ENCODE data around the gene FBXW12.

Gene FBXW12

DNA sequence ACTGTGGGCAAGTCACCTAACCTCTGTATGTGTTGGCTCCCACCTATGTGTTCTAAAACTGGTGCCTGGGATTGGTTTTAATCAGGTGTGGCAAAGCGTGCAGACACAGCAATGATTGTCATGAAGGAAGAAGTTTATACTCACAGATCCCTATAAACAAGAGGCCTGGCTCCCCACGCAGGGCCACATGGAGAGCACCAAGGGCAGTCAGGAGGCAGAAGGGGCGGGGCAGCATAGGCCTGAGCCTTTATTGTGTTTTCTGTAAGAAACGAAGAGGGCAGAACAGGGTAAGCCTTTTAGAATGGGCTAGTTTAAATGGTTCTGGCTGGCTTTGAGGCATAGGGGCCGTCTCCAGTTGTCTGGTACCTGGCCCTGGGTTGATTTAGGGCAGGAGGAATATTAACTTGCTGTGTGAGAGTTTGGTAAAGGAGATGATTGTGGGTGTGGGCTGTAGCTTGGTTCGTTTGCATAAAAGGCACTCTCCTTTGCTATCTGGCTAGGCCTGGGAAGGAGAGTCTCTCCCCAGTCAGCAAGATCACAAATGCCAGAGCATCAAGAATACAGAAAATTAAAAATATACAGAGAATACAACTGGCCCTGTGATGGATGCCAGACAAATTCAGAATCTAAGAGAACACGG lies 2.2 kb upstream of the FBXW12 start:
- TF ChIP-seq, protein P1, sequence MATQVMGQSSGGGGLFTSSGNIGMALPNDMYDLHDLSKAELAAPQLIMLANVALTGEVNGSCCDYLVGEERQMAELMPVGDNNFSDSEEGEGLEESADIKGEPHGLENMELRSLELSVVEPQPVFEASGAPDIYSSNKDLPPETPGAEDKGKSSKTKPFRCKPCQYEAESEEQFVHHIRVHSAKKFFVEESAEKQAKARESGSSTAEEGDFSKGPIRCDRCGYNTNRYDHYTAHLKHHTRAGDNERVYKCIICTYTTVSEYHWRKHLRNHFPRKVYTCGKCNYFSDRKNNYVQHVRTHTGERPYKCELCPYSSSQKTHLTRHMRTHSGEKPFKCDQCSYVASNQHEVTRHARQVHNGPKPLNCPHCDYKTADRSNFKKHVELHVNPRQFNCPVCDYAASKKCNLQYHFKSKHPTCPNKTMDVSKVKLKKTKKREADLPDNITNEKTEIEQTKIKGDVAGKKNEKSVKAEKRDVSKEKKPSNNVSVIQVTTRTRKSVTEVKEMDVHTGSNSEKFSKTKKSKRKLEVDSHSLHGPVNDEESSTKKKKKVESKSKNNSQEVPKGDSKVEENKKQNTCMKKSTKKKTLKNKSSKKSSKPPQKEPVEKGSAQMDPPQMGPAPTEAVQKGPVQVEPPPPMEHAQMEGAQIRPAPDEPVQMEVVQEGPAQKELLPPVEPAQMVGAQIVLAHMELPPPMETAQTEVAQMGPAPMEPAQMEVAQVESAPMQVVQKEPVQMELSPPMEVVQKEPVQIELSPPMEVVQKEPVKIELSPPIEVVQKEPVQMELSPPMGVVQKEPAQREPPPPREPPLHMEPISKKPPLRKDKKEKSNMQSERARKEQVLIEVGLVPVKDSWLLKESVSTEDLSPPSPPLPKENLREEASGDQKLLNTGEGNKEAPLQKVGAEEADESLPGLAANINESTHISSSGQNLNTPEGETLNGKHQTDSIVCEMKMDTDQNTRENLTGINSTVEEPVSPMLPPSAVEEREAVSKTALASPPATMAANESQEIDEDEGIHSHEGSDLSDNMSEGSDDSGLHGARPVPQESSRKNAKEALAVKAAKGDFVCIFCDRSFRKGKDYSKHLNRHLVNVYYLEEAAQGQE (IDR thresholded peaks at IDR 0.05; ENCODE audit: insufficient replicate concordance, low read depth): no peak
- TF ChIP-seq POLR2AphosphoS5 (IDR thresholded peaks at IDR 0.05; ENCODE audit: low read depth) (no peak), GABPA (IDR thresholded peaks at IDR 0.05; ENCODE audit: low read depth) (no peak), SPI1 (IDR thresholded peaks at IDR 0.05; ENCODE audit: borderline replicate concordance, low read depth) (no peak)
- TF ChIP-seq, protein P2, sequence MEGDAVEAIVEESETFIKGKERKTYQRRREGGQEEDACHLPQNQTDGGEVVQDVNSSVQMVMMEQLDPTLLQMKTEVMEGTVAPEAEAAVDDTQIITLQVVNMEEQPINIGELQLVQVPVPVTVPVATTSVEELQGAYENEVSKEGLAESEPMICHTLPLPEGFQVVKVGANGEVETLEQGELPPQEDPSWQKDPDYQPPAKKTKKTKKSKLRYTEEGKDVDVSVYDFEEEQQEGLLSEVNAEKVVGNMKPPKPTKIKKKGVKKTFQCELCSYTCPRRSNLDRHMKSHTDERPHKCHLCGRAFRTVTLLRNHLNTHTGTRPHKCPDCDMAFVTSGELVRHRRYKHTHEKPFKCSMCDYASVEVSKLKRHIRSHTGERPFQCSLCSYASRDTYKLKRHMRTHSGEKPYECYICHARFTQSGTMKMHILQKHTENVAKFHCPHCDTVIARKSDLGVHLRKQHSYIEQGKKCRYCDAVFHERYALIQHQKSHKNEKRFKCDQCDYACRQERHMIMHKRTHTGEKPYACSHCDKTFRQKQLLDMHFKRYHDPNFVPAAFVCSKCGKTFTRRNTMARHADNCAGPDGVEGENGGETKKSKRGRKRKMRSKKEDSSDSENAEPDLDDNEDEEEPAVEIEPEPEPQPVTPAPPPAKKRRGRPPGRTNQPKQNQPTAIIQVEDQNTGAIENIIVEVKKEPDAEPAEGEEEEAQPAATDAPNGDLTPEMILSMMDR (IDR thresholded peaks at IDR 0.05; ENCODE audit: insufficient read depth, low read length): no peak
- no peaks in the 10 kb centered on the region for H3K27me3 ChIP-seq (ENCODE audit: insufficient read depth, poor library complexity, severe bottlenecking)
- H3K27ac ChIP-seq (replicated peaks): no peak overlapping the region
- DNase-seq (ENCODE audit: low read depth in 1 of 2, low spot score in 1 of 2): no peak
- no peak overlapping the region for H3K4me3 ChIP-seq (replicated peaks; ENCODE audit: insufficient read depth, low read length)

GRCh38 chr3:48370333-48370713 lies 1.7 kb upstream of the FBXW12 start:
- no peak for DNase-seq (ENCODE audit: low read depth in 1 of 2, low spot score in 1 of 2)
- TF ChIP-seq SPI1 (IDR thresholded peaks at IDR 0.05; ENCODE audit: borderline replicate concordance, low read depth) (no peak), POLR2AphosphoS5 (IDR thresholded peaks at IDR 0.05; ENCODE audit: low read depth) (no peak)
- TF ChIP-seq, protein P2 (IDR thresholded peaks at IDR 0.05; ENCODE audit: insufficient read depth, low read length): no peak
- Histone ChIP-seq H3K27ac (replicated peaks) (no peak overlapping the region), H3K4me3 (replicated peaks; ENCODE audit: insufficient read depth, low read length) (no peak overlapping the region), H3K27me3 (ENCODE audit: insufficient read depth, poor library complexity, severe bottlenecking) (no peaks in the 10 kb centered on the region)

DNA sequence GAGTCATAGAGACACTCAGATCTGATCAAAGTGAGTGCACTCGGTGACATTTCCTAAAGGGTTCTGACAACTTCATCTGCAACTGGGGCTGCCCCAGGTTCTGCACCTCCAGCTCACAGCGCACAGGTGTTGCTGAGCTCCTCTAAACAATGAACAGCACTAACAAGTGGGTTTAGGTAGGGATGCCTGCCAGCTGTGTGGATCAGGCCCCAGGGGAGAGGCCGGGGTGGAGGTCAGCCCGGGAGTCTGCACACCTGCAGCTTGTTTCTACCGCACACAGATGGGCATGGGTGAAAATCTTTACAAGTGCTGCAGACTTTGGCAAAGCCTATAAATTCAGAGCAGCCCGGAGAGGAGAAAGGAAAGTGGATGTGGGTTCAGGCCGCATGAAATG lies 355 bp downstream of the FBXW12 start:
- TF ChIP-seq SPI1 (IDR thresholded peaks at IDR 0.05; ENCODE audit: borderline replicate concordance, low read depth) (no peak), GABPA (IDR thresholded peaks at IDR 0.05; ENCODE audit: low read depth) (no peak), POLR2AphosphoS5 (IDR thresholded peaks at IDR 0.05; ENCODE audit: low read depth) (no peak)
- TF ChIP-seq, protein P1 (IDR thresholded peaks at IDR 0.05; ENCODE audit: insufficient replicate concordance, low read depth): no peak
- TF ChIP-seq, protein P2 (IDR thresholded peaks at IDR 0.05; ENCODE audit: insufficient read depth, low read length): no peak
- Histone ChIP-seq H3K27ac (replicated peaks) (no peak overlapping the region), H3K27me3 (ENCODE audit: insufficient read depth, poor library complexity, severe bottlenecking) (no peaks in the 10 kb centered on the region), H3K4me3 (replicated peaks; ENCODE audit: insufficient read depth, low read length) (no peak overlapping the region)
- DNase-seq (ENCODE audit: low read depth in 1 of 2, low spot score in 1 of 2): no peak

Data from HL-60 (cell line).